K562 (cell line): ENCODE data around the gene SYNE1. TPM values are rescaled to one million over a fixed set of nuclear protein-coding genes. Genes with fewer than 3 reads are reported as not detected.

Experiments
- ATAC-seq: fragments of 200-7000 bp; cut with Tn5 transposase; 3 replicates; pipeline ENCODE4 v1.9.1; 2020; ENCODE audit warnings: moderate library complexity
- BruUV-seq: library from RNA; stranded (reverse); fragments of 400-500 nt; replicated peaks from 2 replicates; lab custom pipeline; 2021; lab: Mats Ljungman, UMichigan
- CTCF ChIA-PET: fragments of 300-600 bp; formaldehyde crosslinking; extraction: SDS; loops from one replicate; lab custom pipeline; 2021; ENCODE audit warnings: low intra/inter-chr PET ratio; lab: Yijun Ruan, JAX
- POLR2A ChIA-PET: fragments of 300-600, 350-650 bp; sonication (Branson Sonifier 250); formaldehyde crosslinking; extraction: SDS; loops from one replicate; lab custom pipeline; 2021; ENCODE audit warnings: antibody characterized with exemption, inconsistent platforms; lab: Yijun Ruan, JAX
- DNase-seq, 4 experiments: peaks; one replicate each; pipeline versions ENCODE4 v3.0.0 to v3.0.0-alpha.2; 2011 to 2018; ENCODE audit warnings: low spot score in 3 of 4, mixed read lengths in 3 of 4; ENCODE audit errors: extremely low read depth in 1 of 4
- FAIRE-seq: peaks from 2 replicates; lab custom pipeline; 2011; peaks lifted over from hg19 to GRCh38; lab: Jason Lieb, UNC
- H2AFZ ChIP-seq: 2 replicates; pipeline ENCODE4 v1.6.0; 2011; ENCODE audit warnings: low read depth, low read length, control low read depth, inconsistent platforms
- H3K27ac ChIP-seq: fragments of 200-600 bp; 3 replicates; pipeline ENCODE4 v1.8.0; 2011; ENCODE audit warnings: low read depth, mild to moderate bottlenecking, control low read depth, inconsistent platforms, low read length, moderate library complexity, mixed read lengths; ENCODE audit errors: extremely low read depth
- H3K27me3 ChIP-seq, 2 experiments: fragments of 300-600 bp in 1 of 2; 2 replicates in 1 of 2; 3 replicates in 1 of 2; pipeline versions ENCODE4 v1.6.0 to v1.8.0; 2011; ENCODE audit warnings: inconsistent platforms in 2 of 2, low read length in 2 of 2, mild to moderate bottlenecking in 1 of 2, mixed read lengths in 1 of 2, moderate library complexity in 1 of 2; ENCODE audit not compliant: control insufficient read depth in 2 of 2, insufficient read depth in 2 of 2
- H3K36me3 ChIP-seq: fragments of 300-600 bp; 3 replicates; pipeline ENCODE4 v1.8.0; 2011; ENCODE audit warnings: mild to moderate bottlenecking, low read length, inconsistent platforms; ENCODE audit not compliant: control insufficient read depth, insufficient read depth
- H3K4me1 ChIP-seq, 2 experiments: fragments of 200-600 bp in 1 of 2; replicated peaks in 1 of 2; 2 replicates in 1 of 2; 3 replicates in 1 of 2; pipeline versions ENCODE4 v1.5.1 to v1.8.0; 2011; ENCODE audit warnings: inconsistent platforms in 2 of 2, low read length in 2 of 2, mild to moderate bottlenecking in 1 of 2, mixed read lengths in 1 of 2, moderate library complexity in 1 of 2; ENCODE audit not compliant: control insufficient read depth in 2 of 2, insufficient read depth in 2 of 2
- H3K4me2 ChIP-seq: 2 replicates; pipeline ENCODE4 v1.6.1; 2011; ENCODE audit warnings: low read length, control low read depth, inconsistent platforms, mixed read lengths; ENCODE audit not compliant: insufficient read depth
- H3K4me3 ChIP-seq: fragments of 200-600 bp; sonication (generic), shearing (Covaris generic); 2 replicates; pipeline ENCODE4 v1.5.1; 2016; ENCODE audit warnings: control low read depth, inconsistent platforms
- H3K79me2 ChIP-seq: fragments of 200-600 bp; 3 replicates; pipeline ENCODE4 v1.8.0; 2011; ENCODE audit warnings: low read length, inconsistent platforms; ENCODE audit not compliant: control insufficient read depth, insufficient read depth
- H3K9ac ChIP-seq, 2 experiments: 2 replicates each; pipeline versions ENCODE4 v1.6.0 to v1.6.1; 2011; ENCODE audit warnings: low read depth in 2 of 2, low read length in 2 of 2, control low read depth in 1 of 2, inconsistent platforms in 1 of 2, mild to moderate bottlenecking in 1 of 2, mixed read lengths in 1 of 2; ENCODE audit not compliant: insufficient read depth in 1 of 2
- H3K9me1 ChIP-seq: one replicate; pipeline ENCODE4 v1.6.0; 2011; ENCODE audit warnings: inconsistent platforms, mild to moderate bottlenecking, low read length, moderate library complexity; ENCODE audit not compliant: control insufficient read depth, insufficient read depth
- H3K9me3 ChIP-seq: replicated peaks from 2 replicates; pipeline ENCODE4 v1.5.1; 2011; ENCODE audit warnings: low read depth, low read length, inconsistent platforms; ENCODE audit not compliant: control insufficient read depth, insufficient read depth
- H4K20me1 ChIP-seq: replicated peaks from 2 replicates; pipeline ENCODE4 v1.6.1; 2011; ENCODE audit warnings: low read length, inconsistent platforms, mixed read lengths; ENCODE audit not compliant: control insufficient read depth, insufficient read depth
- CAMTA2 ChIP-seq: fragments of 250-450 bp; sonication (Bioruptor Pico); conservative IDR thresholded peaks from 2 replicates; pipeline ENCODE4 v1.5.1; 2022
- COPS2 ChIP-seq: fragments of 450-650 bp; conservative IDR thresholded peaks from 2 replicates; pipeline ENCODE4 v1.6.1; 2016; ENCODE audit warnings: mild to moderate bottlenecking, moderate library complexity
- CUX1 ChIP-seq: fragments of 200-800 bp; sonication (Bioruptor generic); IDR thresholded peaks from 2 replicates; pipeline ENCODE4 v1.6.1; 2016; ENCODE audit warnings: missing genetic modification characterization, missing compliant biosample characterization
- FIP1L1 ChIP-seq: fragments of 200-400 bp; formaldehyde crosslinking; IDR thresholded peaks from 2 replicates; pipeline ENCODE4 v1.6.1; 2018; ENCODE audit warnings: mild to moderate bottlenecking, low read depth, low read length; ENCODE audit not compliant: poor library complexity, severe bottlenecking
- SRSF3 ChIP-seq: fragments of 200-400 bp; formaldehyde crosslinking; IDR thresholded peaks from 2 replicates; pipeline ENCODE4 v1.6.1; 2016; ENCODE audit warnings: mild to moderate bottlenecking, low read length, moderate library complexity; ENCODE audit not compliant: insufficient read depth
- ZC3H11A ChIP-seq: IDR thresholded peaks from 2 replicates; pipeline ENCODE4 v1.6.1; 2012; ENCODE audit warnings: low read depth, low read length, improper control_type of control experiment
- ZFP30 ChIP-seq: fragments of 250-450 bp; sonication (Bioruptor Pico); IDR thresholded peaks from 2 replicates; pipeline ENCODE4 v1.8.0; 2022; ENCODE audit warnings: moderate library complexity, mild to moderate bottlenecking, inconsistent platforms, borderline replicate concordance
- ZNF274 ChIP-seq: IDR thresholded peaks from 2 replicates; pipeline ENCODE4 v1.6.1; 2011; ENCODE audit warnings: low read depth, mild to moderate bottlenecking, low read length, moderate library complexity, borderline replicate concordance
- WGBS: fragments of 100-300 bp; shearing (Covaris generic); methylation state at CpG from one replicate; pipeline ENCODE4 v1.1.6; 2016; ENCODE audit warnings: low coverage, mixed read lengths; ENCODE audit not compliant: insufficient coverage; ENCODE audit errors: missing lambda C conversion rate; 5-methylcytosine and 5-hydroxymethylcytosine counted together
- in situ Hi-C: fragments of 300-500 bp; cut with MboI; formaldehyde crosslinking; loops from 4 replicates; pipeline ENCODE4 v1.15.0; 2018; ENCODE audit warnings: inconsistent platforms, mixed read lengths
- intact Hi-C: fragments of 100-400 bp; cut with micrococcal nuclease; formaldehyde crosslinking; loops from 2 replicates; pipeline ENCODE4 v1.14.2; 2022
- polyA plus RNA-seq, 8 experiments: library from polyadenylated mRNA; depleted of rRNA in 4 of 8; stranded (reverse) in 5 of 8; unstranded in 3 of 8; fragments of >200 nt; fragmentation: Nextera tagmentation in 2 of 8; fragmentation: Illumina TruSeq in 1 of 8; extraction: Ambion mirVana in 2 of 8; extraction: Trizol in 1 of 8; gene quantifications; 2 replicates each; pipeline versions ENCODE4 v1.2.1 to v1.2.3, GENCODE V29; 2011 to 2014; ENCODE audit warnings: inconsistent platforms in 1 of 8, missing spikeins in 1 of 8
- total RNA-seq, 7 experiments: library from RNA; depleted of rRNA in 6 of 7; stranded (reverse); fragments of >200 nt in 6 of 7; fragmentation: Illumina TruSeq in 2 of 7; extraction: Trizol in 2 of 7; gene quantifications; 2 replicates each; pipeline versions ENCODE4 v1.2.1 to v1.2.3, GENCODE V29; 2011 to 2021; ENCODE audit warnings: low replicate concordance in 1 of 7
- TF ChIP-seq, protein P1 (sequence below): IDR thresholded peaks from 2 replicates; pipeline ENCODE4 v1.6.1; 2012; ENCODE audit warnings: low read depth, low read length, improper control_type of control experiment, borderline replicate concordance

The SYNE1 gene
- total and polyA plus RNA-seq, 9 of the 15 experiments (the other 6 are each of a cell fraction or from before 2014, with no cell fraction given), result under 0.01 to 0.42 (median 0.08) TPM; not detected in 1

DNA sequence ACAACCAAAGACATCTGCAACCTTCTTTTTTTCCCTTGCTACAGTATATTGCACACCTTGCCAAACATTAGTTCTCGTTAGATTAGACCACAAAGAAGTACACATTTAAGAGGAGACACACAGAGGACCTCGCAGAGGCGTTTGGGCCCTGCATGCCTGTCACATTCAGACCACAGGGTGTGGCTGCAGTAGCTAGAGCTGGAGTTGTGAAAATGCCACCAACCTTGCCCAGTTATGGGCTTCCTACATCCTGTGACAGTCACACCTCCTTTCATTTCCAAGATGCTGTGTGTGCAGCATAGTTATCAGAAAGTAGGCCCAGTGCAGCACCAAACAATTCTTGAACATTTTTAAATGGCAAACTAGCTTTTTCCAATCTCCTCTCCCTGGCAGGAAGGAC, 2.4 kb downstream of the SYNE1 start (continued):
- TF ChIP-seq CAMTA2 (no peak), COPS2 (no peak), ZFP30 (CRISPR knock-in tag) (no peak), ZNF274 (no peak)

DNA sequence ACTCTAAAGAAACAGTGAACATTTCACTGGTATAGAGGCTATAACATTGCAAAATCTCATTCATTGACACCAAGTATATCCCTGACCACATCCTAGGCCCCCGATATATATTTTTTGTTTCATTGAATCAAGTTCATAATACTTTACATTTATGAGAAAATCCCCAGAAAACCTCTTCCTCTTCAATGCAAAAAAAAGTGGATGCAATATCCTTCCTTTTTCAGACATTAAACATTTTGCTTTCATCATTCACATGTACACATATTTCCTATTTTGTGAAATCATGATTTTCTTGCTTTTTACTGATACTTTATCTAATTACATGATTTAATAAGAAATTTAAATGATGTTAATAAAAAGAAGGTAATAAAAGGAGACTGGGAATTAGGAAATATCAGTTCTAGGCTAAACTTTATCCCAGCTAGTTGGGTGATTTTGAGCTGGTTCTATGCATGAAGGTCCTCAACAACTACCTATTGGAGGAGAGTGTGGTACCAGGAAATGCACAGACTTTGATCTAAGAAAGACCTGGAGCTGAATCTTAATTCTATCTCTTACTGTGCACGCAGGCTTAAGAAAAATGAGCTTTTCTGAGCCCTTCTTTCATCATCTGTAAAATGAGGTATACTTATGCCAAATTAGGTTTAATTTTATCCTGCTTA, 4.9 kb downstream of the SYNE1 start:
- no peak overlapping the region for H3K9ac ChIP-seq
- in situ Hi-C loops, result no loop called here
- no peaks in the 10 kb centered on the region for H4K20me1 ChIP-seq
- H3K27ac ChIP-seq, result no peak overlapping the region
- ChIA-PET CTCF (no interaction called here), POLR2A (interaction anchor here (0.6 kb wide), 1 partner anchor 176 kb away, joined by 3 read pairs; no protein-coding TSS in a partner anchor)
- BruUV-seq, result no TSS peak
- no peaks in the 10 kb centered on the region for H3K9me1 ChIP-seq
- no peak for TF ChIP-seq SRSF3
- no peak for TF ChIP-seq FIP1L1
- no peak for TF ChIP-seq ZC3H11A
- no peak for TF ChIP-seq CUX1 (CRISPR knock-in tag)
- TF ChIP-seq, protein P1, sequence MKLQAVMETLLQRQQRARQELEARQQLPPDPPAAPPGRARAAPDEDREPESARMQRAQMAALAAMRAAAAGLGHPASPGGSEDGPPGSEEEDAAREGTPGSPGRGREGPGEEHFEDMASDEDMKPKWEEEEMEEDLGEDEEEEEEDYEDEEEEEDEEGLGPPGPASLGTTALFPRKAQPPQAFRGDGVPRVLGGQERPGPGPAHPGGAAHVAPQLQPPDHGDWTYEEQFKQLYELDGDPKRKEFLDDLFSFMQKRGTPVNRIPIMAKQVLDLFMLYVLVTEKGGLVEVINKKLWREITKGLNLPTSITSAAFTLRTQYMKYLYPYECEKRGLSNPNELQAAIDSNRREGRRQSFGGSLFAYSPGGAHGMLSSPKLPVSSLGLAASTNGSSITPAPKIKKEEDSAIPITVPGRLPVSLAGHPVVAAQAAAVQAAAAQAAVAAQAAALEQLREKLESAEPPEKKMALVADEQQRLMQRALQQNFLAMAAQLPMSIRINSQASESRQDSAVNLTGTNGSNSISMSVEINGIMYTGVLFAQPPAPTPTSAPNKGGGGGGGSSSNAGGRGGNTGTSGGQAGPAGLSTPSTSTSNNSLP, result no peak
- peaks cover 0 to 9% of the 10 kb centered on the region in 2 experiments; a peak in 1 of 5 replicates for H3K4me1 ChIP-seq
- FAIRE-seq, result no peak
- 0% methylated on average over 2 of the region's 2 CpGs for WGBS
- DNase-seq, result no peak
- no peaks in the 10 kb centered on the region for H3K36me3 ChIP-seq
- no peak overlapping the region for H3K4me3 ChIP-seq
- intact Hi-C loops, result no loop called here
- peaks cover 0 to 8% of the 10 kb centered on the region in 2 experiments; a peak in 1 of 5 replicates for H3K27me3 ChIP-seq
- H2AFZ ChIP-seq, result no peak overlapping the region
- H3K79me2 ChIP-seq, result no peaks in the 10 kb centered on the region
- no peaks in the 10 kb centered on the region for H3K9me3 ChIP-seq
- H3K4me2 ChIP-seq, result no peak overlapping the region
- no peak for ATAC-seq
